ENCODE data around the gene ZCCHC7. TPM values are rescaled to one million over a fixed set of nuclear protein-coding genes. Genes with fewer than 3 reads are reported as not detected.
"Not testable (repeated sequence)": the region's sequence is repeated elsewhere in the genome, so short reads cannot be mapped to it uniquely, and the experiment has no call there.

The ZCCHC7 gene
- polyA plus RNA-seq, 2 of the 4 experiments (the other 2 are of a cell fraction) = 15.7 to 30.0 TPM

GRCh38 chr9:37201581-37201980 lies 81.2 kb downstream of the ZCCHC7 start (continued):
- TF ChIP-seq, protein P1, sequence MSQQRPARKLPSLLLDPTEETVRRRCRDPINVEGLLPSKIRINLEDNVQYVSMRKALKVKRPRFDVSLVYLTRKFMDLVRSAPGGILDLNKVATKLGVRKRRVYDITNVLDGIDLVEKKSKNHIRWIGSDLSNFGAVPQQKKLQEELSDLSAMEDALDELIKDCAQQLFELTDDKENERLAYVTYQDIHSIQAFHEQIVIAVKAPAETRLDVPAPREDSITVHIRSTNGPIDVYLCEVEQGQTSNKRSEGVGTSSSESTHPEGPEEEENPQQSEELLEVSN (IDR thresholded peaks at IDR 0.05; ENCODE audit: borderline replicate concordance, low read depth) = no peak
- TF ChIP-seq NPAS2 (CRISPR knock-in tag; IDR thresholded peaks at IDR 0.05; ENCODE audit: borderline replicate concordance) (no peak), HDAC2 (IDR thresholded peaks at IDR 0.05) (no peak), GATA3 (IDR thresholded peaks at IDR 0.05; ENCODE audit: borderline replicate concordance) (no peak), BHLHE40 (IDR thresholded peaks at IDR 0.05; ENCODE audit: low read depth, low read length) (no peak), USF2 (IDR thresholded peaks at IDR 0.05) (no peak), MYC (IDR thresholded peaks at IDR 0.05; ENCODE audit: borderline replicate concordance, low read length) (no peak)

DNA sequence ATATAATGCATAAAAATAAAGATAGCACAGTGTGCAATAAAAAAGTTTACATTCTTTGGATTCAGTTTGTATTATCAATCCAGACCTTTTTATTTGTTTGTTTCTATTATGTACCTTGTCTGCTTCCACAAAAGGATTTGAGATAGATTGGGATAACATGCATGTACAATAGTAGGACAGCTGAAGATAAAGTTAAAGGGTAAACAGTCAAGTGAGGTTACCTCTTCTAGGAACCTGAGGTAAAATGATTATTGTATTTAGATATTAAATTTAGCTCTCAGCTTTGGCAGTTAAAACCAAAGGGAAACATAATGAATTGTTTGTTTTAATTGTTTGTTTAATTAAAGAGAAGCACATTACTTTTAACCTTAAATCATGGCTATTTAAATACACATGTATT lies 81.7 kb downstream of the ZCCHC7 start:
- Histone ChIP-seq H3K4me1 (peaks cover 15% of the 10 kb centered on the region), H3K4me2 (no peak overlapping the region), H3K27ac (no peak overlapping the region), H3K9me3 (peaks cover 8% of the 10 kb centered on the region; the same call in 1 of the 3 replicates), H3K4me3 (no peak overlapping the region)
- DNase-seq (ENCODE audit: low read depth in 1 of 2, low spot score in 1 of 2) (no peak), ATAC-seq (no peak), FAIRE-seq (no peak)
- CTCF ChIA-PET = interaction anchor here (1.2 kb wide), 1 partner anchor 222 kb away, joined by 3 read pairs; no protein-coding TSS in a partner anchor
- TF ChIP-seq FOSL2 (IDR thresholded peaks at IDR 0.05) = no peak
- no peak for TF ChIP-seq FOSL2 (CRISPR knock-in tag; IDR thresholded peaks at IDR 0.05)
- TF ChIP-seq PHF8 (IDR thresholded peaks at IDR 0.05; ENCODE audit: borderline replicate concordance, low read depth) = no peak
- no peak for TF ChIP-seq ZSCAN20 (CRISPR knock-in tag; IDR thresholded peaks at IDR 0.05)
- TF ChIP-seq, protein P2, sequence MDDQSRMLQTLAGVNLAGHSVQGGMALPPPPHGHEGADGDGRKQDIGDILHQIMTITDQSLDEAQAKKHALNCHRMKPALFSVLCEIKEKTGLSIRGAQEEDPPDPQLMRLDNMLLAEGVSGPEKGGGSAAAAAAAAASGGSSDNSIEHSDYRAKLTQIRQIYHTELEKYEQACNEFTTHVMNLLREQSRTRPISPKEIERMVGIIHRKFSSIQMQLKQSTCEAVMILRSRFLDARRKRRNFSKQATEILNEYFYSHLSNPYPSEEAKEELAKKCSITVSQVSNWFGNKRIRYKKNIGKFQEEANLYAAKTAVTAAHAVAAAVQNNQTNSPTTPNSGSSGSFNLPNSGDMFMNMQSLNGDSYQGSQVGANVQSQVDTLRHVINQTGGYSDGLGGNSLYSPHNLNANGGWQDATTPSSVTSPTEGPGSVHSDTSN (IDR thresholded peaks at IDR 0.05) = no peak
- no peak for TF ChIP-seq EHMT2 (IDR thresholded peaks at IDR 0.05; ENCODE audit: low read depth)
- TF ChIP-seq MAZ (IDR thresholded peaks at IDR 0.05; ENCODE audit: borderline replicate concordance, low read depth, low read length) = no peak
- no peak for TF ChIP-seq SREBF2 (IDR thresholded peaks at IDR 0.05)
- TF ChIP-seq, protein P3, sequence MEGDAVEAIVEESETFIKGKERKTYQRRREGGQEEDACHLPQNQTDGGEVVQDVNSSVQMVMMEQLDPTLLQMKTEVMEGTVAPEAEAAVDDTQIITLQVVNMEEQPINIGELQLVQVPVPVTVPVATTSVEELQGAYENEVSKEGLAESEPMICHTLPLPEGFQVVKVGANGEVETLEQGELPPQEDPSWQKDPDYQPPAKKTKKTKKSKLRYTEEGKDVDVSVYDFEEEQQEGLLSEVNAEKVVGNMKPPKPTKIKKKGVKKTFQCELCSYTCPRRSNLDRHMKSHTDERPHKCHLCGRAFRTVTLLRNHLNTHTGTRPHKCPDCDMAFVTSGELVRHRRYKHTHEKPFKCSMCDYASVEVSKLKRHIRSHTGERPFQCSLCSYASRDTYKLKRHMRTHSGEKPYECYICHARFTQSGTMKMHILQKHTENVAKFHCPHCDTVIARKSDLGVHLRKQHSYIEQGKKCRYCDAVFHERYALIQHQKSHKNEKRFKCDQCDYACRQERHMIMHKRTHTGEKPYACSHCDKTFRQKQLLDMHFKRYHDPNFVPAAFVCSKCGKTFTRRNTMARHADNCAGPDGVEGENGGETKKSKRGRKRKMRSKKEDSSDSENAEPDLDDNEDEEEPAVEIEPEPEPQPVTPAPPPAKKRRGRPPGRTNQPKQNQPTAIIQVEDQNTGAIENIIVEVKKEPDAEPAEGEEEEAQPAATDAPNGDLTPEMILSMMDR (IDR thresholded peaks at IDR 0.05) = no peak
- no peak for TF ChIP-seq BHLHE40 (IDR thresholded peaks at IDR 0.05; ENCODE audit: low read depth, low read length)
- TF ChIP-seq RFX5 (IDR thresholded peaks at IDR 0.05) = no peak
- TF ChIP-seq TP53 (CRISPR knock-in tag; IDR thresholded peaks at IDR 0.05) = no peak
- no peak for TF ChIP-seq GATA3 (IDR thresholded peaks at IDR 0.05; ENCODE audit: borderline replicate concordance)
- TF ChIP-seq MAFK (IDR thresholded peaks at IDR 0.05; ENCODE audit: partially characterized antibody) = no peak
- no peak for TF ChIP-seq JUNB (IDR thresholded peaks at IDR 0.05)
- no peak for TF ChIP-seq NPAS2 (CRISPR knock-in tag; IDR thresholded peaks at IDR 0.05; ENCODE audit: borderline replicate concordance)
- TF ChIP-seq HOXB13 (CRISPR knock-in tag; IDR thresholded peaks at IDR 0.05; ENCODE audit: low read depth) = no peak
- TF ChIP-seq EHF (CRISPR knock-in tag; IDR thresholded peaks at IDR 0.05) = no peak
- no peak for TF ChIP-seq HOXB5 (CRISPR knock-in tag; IDR thresholded peaks at IDR 0.05)
- no peak for TF ChIP-seq ZNF302 (CRISPR knock-in tag; IDR thresholded peaks at IDR 0.05)
- POLR2A ChIA-PET = no interaction called here

GRCh38 chr9:37203456-37203855 lies 83.1 kb downstream of the ZCCHC7 start:
- H3K4me1 ChIP-seq; H3K4me3 ChIP-seq; FAIRE-seq; DNase-seq (ENCODE audit: low read depth in 1 of 2, low spot score in 1 of 2); CTCF ChIA-PET; ATAC-seq; POLR2A ChIA-PET; H3K27ac ChIP-seq; H3K9me3 ChIP-seq; H3K4me2 ChIP-seq: not testable (repeated sequence)
- 96% methylated on average over 4 of the region's 4 CpGs for WGBS (ENCODE audit: missing lambda C conversion rate)
